Heart left ventricle (tissue), 13 donors: ENCODE data around the gene GAD2.

Experiments used
- POLR2A ChIP-seq, 2 donors: fragments of 450-650 bp; IDR thresholded peaks; one replicate each; pipeline ENCODE4 v1.6.1; 2017; ENCODE audit warnings: antibody characterized with exemption in 2 of 2, mild to moderate bottlenecking in 2 of 2, moderate library complexity in 2 of 2
- TF ChIP-seq, protein P1 (sequence below), 12 donors: fragments of 200-600 bp; sonication (generic) in 4 of 12; IDR thresholded peaks; one replicate each; pipeline versions ENCODE4 v1.5.0 to v1.8.0; 2018 to 2022; ENCODE audit warnings: antibody characterized with exemption in 12 of 12, mild to moderate bottlenecking in 5 of 12
- donor health status: ischemic (EF 13 %, LVEDD 7.1; RV severe dilation, severe dysfunction).
- donor health status: DM: no; HTN: yes; CAD: no.
- donor health status: DM: no; HTN: no; CAD: no.
- donor health status: ischemic (EF 25% LVEDD 6.9; RV normal size, moderate dysfunction).
- donor health status: ischemic (EF 25% LVEDD 5.7; RV mildly dilated, moderate dysfunction).
- donor health status: ischemic (EF 35%, LVEDD 5.7; RV mildly dilated, moderate dysfunction).
- donor health status: nonischemic (EF 11% LVEDD 7.7; RV severe dilation, severe dysfunction).
- donor health status: DM: yes; HTN: yes; CAD: no.
- donor health status: PGD.
- donor health status: ischemic (EF 29% LVEDD 5.4; RV normal size, mild dysfunction).
- donor health status: nonischemic (EF 23%, LVEDD 6.1; RV moderate dilation, normal function).

DNA sequence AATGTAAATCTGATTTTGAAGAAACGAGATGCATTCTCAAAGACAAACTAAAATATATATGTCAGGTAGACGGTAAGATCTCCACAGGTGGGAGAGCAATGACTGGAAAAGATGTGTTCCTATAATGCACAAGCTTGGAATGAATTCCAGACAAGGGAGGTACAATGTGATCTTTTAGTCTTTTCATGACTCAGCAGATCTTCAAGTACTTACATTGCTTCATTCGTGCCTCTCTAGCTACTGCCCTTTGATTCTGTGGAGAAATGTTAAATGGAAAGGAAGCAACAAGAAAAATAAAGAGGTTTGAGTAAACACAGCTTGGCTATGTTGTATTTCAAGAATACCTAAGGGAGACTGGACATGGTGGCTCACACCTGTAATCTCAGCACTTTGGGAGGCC is 106.6 kb downstream of the GAD2 start:
- TF ChIP-seq, protein P1, sequence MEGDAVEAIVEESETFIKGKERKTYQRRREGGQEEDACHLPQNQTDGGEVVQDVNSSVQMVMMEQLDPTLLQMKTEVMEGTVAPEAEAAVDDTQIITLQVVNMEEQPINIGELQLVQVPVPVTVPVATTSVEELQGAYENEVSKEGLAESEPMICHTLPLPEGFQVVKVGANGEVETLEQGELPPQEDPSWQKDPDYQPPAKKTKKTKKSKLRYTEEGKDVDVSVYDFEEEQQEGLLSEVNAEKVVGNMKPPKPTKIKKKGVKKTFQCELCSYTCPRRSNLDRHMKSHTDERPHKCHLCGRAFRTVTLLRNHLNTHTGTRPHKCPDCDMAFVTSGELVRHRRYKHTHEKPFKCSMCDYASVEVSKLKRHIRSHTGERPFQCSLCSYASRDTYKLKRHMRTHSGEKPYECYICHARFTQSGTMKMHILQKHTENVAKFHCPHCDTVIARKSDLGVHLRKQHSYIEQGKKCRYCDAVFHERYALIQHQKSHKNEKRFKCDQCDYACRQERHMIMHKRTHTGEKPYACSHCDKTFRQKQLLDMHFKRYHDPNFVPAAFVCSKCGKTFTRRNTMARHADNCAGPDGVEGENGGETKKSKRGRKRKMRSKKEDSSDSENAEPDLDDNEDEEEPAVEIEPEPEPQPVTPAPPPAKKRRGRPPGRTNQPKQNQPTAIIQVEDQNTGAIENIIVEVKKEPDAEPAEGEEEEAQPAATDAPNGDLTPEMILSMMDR (IDR thresholded peaks at IDR 0.05) = no peak
- TF ChIP-seq POLR2A (IDR thresholded peaks at IDR 0.05) = no peak
